DND-41 (cell line): ENCODE results near the gene CFAP299.

Experiments used
- EZH2 ChIP-seq: IDR thresholded peaks from 3 replicates; pipeline ENCODE4 v1.6.1; 2012; ENCODE audit warnings: borderline replicate concordance, low read depth, mild to moderate bottlenecking, moderate library complexity, low read length, inconsistent platforms; ENCODE audit not compliant: severe bottlenecking
- TF ChIP-seq, protein P1 (sequence below): IDR thresholded peaks from 2 replicates; pipeline ENCODE4 v1.5.1; 2012; ENCODE audit warnings: borderline replicate concordance, low read length, moderate library complexity, mild to moderate bottlenecking; ENCODE audit not compliant: poor library complexity, severe bottlenecking; ENCODE audit errors: extremely low read depth

DNA sequence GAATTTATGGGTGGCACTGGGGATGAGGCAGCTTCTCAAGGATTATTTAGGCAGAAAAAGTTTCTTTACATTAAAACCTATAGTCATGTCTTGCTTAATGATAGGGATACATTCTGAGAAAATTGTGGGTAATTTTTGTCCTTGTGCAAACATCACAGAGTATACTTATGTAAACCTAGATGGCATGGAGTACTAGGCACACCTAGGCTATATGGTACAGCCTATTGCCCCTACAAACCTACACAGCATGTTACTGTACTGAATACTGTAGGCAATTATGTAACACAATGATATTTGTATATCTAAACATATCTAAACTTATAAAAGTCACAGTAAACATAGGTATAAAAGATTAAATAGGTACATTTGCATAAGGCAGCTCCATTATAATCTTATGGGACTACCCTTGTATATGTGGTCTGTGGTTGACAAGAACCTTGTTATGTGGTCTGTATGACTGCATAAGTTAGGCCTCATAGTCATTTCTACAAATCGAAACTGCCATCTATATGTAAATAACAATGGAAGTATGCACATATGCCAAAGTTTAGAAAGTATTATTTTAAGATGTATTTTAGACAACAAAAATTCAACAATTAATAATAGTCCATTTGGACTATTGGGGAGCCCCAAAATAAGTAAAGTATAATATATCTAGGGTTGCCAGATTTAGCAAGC is 87.3 kb downstream of the CFAP299 start:
- TF ChIP-seq EZH2: no peak
- TF ChIP-seq, protein P1, sequence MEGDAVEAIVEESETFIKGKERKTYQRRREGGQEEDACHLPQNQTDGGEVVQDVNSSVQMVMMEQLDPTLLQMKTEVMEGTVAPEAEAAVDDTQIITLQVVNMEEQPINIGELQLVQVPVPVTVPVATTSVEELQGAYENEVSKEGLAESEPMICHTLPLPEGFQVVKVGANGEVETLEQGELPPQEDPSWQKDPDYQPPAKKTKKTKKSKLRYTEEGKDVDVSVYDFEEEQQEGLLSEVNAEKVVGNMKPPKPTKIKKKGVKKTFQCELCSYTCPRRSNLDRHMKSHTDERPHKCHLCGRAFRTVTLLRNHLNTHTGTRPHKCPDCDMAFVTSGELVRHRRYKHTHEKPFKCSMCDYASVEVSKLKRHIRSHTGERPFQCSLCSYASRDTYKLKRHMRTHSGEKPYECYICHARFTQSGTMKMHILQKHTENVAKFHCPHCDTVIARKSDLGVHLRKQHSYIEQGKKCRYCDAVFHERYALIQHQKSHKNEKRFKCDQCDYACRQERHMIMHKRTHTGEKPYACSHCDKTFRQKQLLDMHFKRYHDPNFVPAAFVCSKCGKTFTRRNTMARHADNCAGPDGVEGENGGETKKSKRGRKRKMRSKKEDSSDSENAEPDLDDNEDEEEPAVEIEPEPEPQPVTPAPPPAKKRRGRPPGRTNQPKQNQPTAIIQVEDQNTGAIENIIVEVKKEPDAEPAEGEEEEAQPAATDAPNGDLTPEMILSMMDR: no peak
